ENCODE results near the gene RIT2.

DNA sequence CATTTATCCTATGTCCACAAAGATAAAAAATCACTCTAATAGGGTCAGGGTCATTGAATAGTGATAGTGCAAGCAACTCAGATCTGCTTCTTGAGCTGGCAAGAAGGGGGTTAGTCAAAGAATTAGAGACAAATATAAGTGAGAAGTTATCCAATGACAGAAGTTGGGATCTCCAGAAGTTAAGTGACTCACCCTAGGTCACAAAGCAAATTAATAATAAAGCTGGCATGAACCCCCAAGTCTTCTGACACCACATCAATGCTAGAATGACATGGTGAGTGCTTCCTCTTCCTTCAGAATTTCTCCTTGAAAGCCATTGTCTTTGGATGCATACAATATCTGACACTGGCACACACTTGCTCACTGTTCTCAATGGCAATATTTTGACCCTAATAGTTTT lies 343.5 kb downstream of the RIT2 start:
- TF ChIP-seq, protein P1, sequence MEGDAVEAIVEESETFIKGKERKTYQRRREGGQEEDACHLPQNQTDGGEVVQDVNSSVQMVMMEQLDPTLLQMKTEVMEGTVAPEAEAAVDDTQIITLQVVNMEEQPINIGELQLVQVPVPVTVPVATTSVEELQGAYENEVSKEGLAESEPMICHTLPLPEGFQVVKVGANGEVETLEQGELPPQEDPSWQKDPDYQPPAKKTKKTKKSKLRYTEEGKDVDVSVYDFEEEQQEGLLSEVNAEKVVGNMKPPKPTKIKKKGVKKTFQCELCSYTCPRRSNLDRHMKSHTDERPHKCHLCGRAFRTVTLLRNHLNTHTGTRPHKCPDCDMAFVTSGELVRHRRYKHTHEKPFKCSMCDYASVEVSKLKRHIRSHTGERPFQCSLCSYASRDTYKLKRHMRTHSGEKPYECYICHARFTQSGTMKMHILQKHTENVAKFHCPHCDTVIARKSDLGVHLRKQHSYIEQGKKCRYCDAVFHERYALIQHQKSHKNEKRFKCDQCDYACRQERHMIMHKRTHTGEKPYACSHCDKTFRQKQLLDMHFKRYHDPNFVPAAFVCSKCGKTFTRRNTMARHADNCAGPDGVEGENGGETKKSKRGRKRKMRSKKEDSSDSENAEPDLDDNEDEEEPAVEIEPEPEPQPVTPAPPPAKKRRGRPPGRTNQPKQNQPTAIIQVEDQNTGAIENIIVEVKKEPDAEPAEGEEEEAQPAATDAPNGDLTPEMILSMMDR (conservative IDR thresholded peaks at IDR 0.05; ENCODE audit: low read depth, low read length) = no peak
- no peak for TF ChIP-seq SMC3 (IDR thresholded peaks at IDR 0.05; ENCODE audit: low read depth, low read length)
- TF ChIP-seq POLR2A (IDR thresholded peaks at IDR 0.05; ENCODE audit: low read depth, low read length) = no peak
- no peak for TF ChIP-seq RFX5 (IDR thresholded peaks at IDR 0.05; ENCODE audit: low read depth, low read length)
- TF ChIP-seq, protein P2, sequence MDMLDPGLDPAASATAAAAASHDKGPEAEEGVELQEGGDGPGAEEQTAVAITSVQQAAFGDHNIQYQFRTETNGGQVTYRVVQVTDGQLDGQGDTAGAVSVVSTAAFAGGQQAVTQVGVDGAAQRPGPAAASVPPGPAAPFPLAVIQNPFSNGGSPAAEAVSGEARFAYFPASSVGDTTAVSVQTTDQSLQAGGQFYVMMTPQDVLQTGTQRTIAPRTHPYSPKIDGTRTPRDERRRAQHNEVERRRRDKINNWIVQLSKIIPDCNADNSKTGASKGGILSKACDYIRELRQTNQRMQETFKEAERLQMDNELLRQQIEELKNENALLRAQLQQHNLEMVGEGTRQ (IDR thresholded peaks at IDR 0.05; ENCODE audit: low read depth, low read length) = no peak
- TF ChIP-seq MAFK (IDR thresholded peaks at IDR 0.05; ENCODE audit: low read depth, low read length) = no peak
- TF ChIP-seq CEBPB (IDR thresholded peaks at IDR 0.05; ENCODE audit: low read depth, low read length) = no peak
- TF ChIP-seq CHD1 (IDR thresholded peaks at IDR 0.05; ENCODE audit: low read depth, low read length) = no peak
- TF ChIP-seq BHLHE40 (IDR thresholded peaks at IDR 0.05; ENCODE audit: low read depth, low read length) = no peak
